Fibroblast of lung (primary cell): ENCODE data around the gene ITCH. TPM values are rescaled to one million over a fixed set of nuclear protein-coding genes. Genes with fewer than 3 reads are reported as not detected.

Experiments used
- DNase-seq, 2 donors: peaks; one replicate each; pipeline versions ENCODE4 v3.0.0 to v3.0.0-alpha.2; 2010; ENCODE audit warnings: low read depth in 2 of 2
- H2AFZ ChIP-seq: 2 replicates; pipeline ENCODE4 v1.5.1; 2012; ENCODE audit warnings: low read length, control low read depth, inconsistent platforms
- H3K27ac ChIP-seq: 2 replicates; pipeline ENCODE4 v1.5.1; 2011; ENCODE audit warnings: low read length, control low read depth; ENCODE audit not compliant: insufficient read depth
- H3K27me3 ChIP-seq: 2 replicates; pipeline ENCODE4 v1.5.1; 2011; ENCODE audit warnings: mild to moderate bottlenecking, low read length; ENCODE audit not compliant: control insufficient read depth, insufficient read depth
- H3K36me3 ChIP-seq: 2 replicates; pipeline ENCODE4 v1.5.1; 2011; ENCODE audit warnings: low read length; ENCODE audit not compliant: control insufficient read depth, insufficient read depth
- H3K4me1 ChIP-seq: 2 replicates; pipeline ENCODE4 v1.5.1; 2011; ENCODE audit warnings: low read length; ENCODE audit not compliant: control insufficient read depth, insufficient read depth; ENCODE audit errors: extremely low read depth
- H3K4me2 ChIP-seq: 2 replicates; pipeline ENCODE4 v1.5.1; 2011; ENCODE audit warnings: low read length, control low read depth; ENCODE audit not compliant: insufficient read depth; ENCODE audit errors: extremely low read depth
- H3K4me3 ChIP-seq, 4 experiments: fragments of 200-600 bp in 1 of 4; sonication (generic) in 1 of 4; replicated peaks in 1 of 4; 2 replicates each; pipeline ENCODE4 v1.5.1; 2011 to 2016; ENCODE audit warnings: low read length in 4 of 4, low read depth in 3 of 4, mild to moderate bottlenecking in 3 of 4, control low read depth in 2 of 4, inconsistent platforms in 1 of 4, mixed read lengths in 1 of 4; ENCODE audit not compliant: insufficient read depth in 1 of 4; ENCODE audit errors: control extremely low read depth in 1 of 4
- H3K79me2 ChIP-seq: 2 replicates; pipeline ENCODE4 v1.5.1; 2012; ENCODE audit warnings: mild to moderate bottlenecking, low read length, inconsistent platforms; ENCODE audit not compliant: control insufficient read depth, insufficient read depth
- H3K9ac ChIP-seq: 2 replicates; pipeline ENCODE4 v1.5.1; 2011; ENCODE audit warnings: mild to moderate bottlenecking, low read length, control low read depth; ENCODE audit not compliant: insufficient read depth
- H3K9me3 ChIP-seq: 2 replicates; pipeline ENCODE4 v1.5.1; 2012; ENCODE audit warnings: low read depth, low read length; ENCODE audit not compliant: control insufficient read depth, insufficient read depth
- H4K20me1 ChIP-seq: 2 replicates; pipeline ENCODE4 v1.5.1; 2011; ENCODE audit warnings: low read length; ENCODE audit not compliant: control insufficient read depth, insufficient read depth; ENCODE audit errors: extremely low read depth
- EZH2 ChIP-seq: IDR thresholded peaks from 2 replicates; pipeline ENCODE4 v1.5.1; 2012; ENCODE audit warnings: low read length, control low read depth, mild to moderate bottlenecking; ENCODE audit errors: missing control alignments
- polyA plus RNA-seq, 2 donors: library from polyadenylated mRNA; depleted of rRNA in 1 of 2; stranded (reverse) in 1 of 2; unstranded in 1 of 2; fragments of >200 nt; gene quantifications; 2 replicates each; pipeline ENCODE4 v1.2.1, GENCODE V29; 2011 to 2012; ENCODE audit warnings: missing spikeins in 1 of 2
- total RNA-seq: library from RNA; depleted of rRNA; stranded (reverse); fragments of >200 nt; gene quantifications from 2 replicates; pipeline ENCODE4 v1.2.1, GENCODE V29; 2014
- TF ChIP-seq, protein P1 (sequence below), 2 donors: IDR thresholded peaks in 1 of 2; conservative IDR thresholded peaks in 1 of 2; 1 replicate in 1 of 2; 2 replicates in 1 of 2; pipeline ENCODE4 v1.5.1; 2011 to 2012; ENCODE audit warnings: low read length in 2 of 2, control low read depth in 1 of 2, inconsistent platforms in 1 of 2, low read depth in 1 of 2, mild to moderate bottlenecking in 1 of 2

ITCH gene
- total and polyA plus RNA-seq, 2 donors (not counting 1 experiment from before 2014, with no cell fraction given), result 25.0 to 77.6 TPM

DNA sequence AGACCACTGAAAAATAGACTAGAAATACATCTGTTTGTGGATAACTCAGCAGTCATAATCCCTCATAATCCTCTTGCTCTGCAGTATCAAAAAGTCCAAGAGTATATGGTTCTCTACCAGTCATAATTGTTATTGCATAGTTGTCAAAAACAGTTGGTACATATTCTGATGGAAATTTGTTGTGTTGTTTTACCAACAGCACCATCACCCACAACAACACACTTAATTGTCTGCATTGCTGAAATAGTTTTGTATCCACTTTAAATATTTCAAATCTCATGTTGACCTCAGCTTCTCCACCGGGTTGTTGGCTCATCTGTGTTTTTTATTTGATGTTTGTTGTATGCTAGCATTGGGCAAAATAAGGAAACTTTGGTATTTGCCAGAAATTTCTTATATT is 39.4 kb downstream of the ITCH start:
- Histone ChIP-seq H2AFZ (no peak overlapping the region), H3K79me2 (peaks cover 50% of the 10 kb centered on the region), H3K4me1 (peaks cover 4% of the 10 kb centered on the region), H3K27ac (no peak overlapping the region), H3K27me3 (no peaks in the 10 kb centered on the region), H3K4me2 (no peak overlapping the region), H3K9ac (no peak overlapping the region), H3K36me3 (no peaks in the 10 kb centered on the region), H4K20me1 (no peaks in the 10 kb centered on the region), H3K9me3 (no peaks in the 10 kb centered on the region), H3K4me3 (no peak overlapping the region)
- peak in 1 of 2 donors; percentile 10 for DNase-seq
- TF ChIP-seq, protein P1, sequence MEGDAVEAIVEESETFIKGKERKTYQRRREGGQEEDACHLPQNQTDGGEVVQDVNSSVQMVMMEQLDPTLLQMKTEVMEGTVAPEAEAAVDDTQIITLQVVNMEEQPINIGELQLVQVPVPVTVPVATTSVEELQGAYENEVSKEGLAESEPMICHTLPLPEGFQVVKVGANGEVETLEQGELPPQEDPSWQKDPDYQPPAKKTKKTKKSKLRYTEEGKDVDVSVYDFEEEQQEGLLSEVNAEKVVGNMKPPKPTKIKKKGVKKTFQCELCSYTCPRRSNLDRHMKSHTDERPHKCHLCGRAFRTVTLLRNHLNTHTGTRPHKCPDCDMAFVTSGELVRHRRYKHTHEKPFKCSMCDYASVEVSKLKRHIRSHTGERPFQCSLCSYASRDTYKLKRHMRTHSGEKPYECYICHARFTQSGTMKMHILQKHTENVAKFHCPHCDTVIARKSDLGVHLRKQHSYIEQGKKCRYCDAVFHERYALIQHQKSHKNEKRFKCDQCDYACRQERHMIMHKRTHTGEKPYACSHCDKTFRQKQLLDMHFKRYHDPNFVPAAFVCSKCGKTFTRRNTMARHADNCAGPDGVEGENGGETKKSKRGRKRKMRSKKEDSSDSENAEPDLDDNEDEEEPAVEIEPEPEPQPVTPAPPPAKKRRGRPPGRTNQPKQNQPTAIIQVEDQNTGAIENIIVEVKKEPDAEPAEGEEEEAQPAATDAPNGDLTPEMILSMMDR (conservative IDR thresholded peaks at IDR 0.05 in 1 of 2, IDR thresholded peaks at IDR 0.05 in 1 of 2; ENCODE audit: low read depth in 1 of 2, low read length in 2 of 2), result no peak
- TF ChIP-seq EZH2, result no peak

DNA sequence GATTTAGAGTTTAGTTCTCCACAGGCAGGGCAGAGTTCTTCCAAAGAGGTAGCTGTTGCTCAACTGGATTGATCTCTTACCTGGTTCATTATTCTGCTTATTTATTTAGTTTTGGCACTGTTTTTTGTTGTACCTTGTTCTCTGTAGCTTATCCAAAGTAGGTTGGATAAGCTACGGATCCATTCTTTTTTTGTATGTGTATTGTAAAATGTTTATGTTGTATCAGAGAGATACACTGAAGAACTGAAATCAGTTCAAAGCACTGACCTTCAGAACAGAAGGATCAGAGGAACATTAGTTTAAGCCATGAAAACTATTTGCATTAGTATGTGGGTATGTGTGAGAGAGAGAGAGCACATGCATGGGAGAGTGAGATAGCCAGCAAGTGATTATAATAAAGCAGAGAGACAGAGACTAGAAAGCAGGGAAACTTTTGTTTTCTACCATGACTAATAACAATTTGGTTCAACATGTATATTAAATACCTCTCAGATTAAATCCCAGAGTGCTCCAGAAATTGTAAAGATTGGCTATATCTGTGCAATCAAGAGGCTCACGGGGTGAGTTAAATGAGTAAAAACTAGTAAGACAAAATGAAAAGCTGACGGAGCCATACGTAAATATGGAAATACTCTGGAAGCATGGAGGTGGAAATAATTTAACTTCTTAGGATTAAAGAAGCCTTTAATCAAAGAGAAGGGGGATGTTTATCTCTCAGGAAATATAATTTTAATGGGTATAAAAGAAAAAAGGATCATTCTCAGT is 40.2 kb downstream of the ITCH start:
- H3K4me3 ChIP-seq, result no peak overlapping the region
- H3K79me2 ChIP-seq, result peaks cover 48% of the 10 kb centered on the region
- H3K27me3 ChIP-seq, result no peaks in the 10 kb centered on the region
- peaks cover 4% of the 10 kb centered on the region for H3K4me1 ChIP-seq
- no peaks in the 10 kb centered on the region for H3K9me3 ChIP-seq
- H3K9ac ChIP-seq, result no peak overlapping the region
- TF ChIP-seq EZH2, result no peak
- H3K36me3 ChIP-seq, result peaks cover 1% of the 10 kb centered on the region
- no peak overlapping the region for H2AFZ ChIP-seq
- H4K20me1 ChIP-seq, result no peaks in the 10 kb centered on the region
- H3K27ac ChIP-seq, result no peak overlapping the region
- peak in 1 of 2 donors; percentile 9 for DNase-seq
- H3K4me2 ChIP-seq, result no peak overlapping the region

DNA sequence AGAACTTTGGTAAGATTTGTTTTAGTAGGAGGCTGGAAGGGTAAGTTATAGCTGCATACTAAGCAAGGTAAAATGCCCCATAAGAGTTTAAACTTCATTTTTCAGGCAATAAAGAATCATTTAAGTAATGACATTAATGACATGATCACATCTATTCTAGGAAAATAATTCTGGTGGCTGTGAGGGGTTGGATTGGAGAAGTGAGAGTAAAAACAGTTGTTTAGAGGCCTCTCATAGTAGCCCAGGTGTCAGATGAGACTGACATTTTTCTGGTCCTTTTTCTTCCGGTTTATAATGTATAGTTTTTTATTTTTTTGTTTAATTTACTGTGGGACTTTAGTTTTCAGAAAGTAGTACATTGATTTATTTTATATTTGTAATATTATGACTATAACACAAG is 40.8 kb downstream of the ITCH start:
- H2AFZ ChIP-seq, result no peak overlapping the region
- DNase-seq, result no peak
- no peaks in the 10 kb centered on the region for H4K20me1 ChIP-seq

More for the DNA sequence above, 40.8 kb downstream of the ITCH start:
- Histone ChIP-seq H3K4me3 (no peak overlapping the region), H3K4me1 (peaks cover 4% of the 10 kb centered on the region), H3K9me3 (no peaks in the 10 kb centered on the region), H3K27me3 (no peaks in the 10 kb centered on the region), H3K36me3 (peaks cover 1% of the 10 kb centered on the region), H3K9ac (no peak overlapping the region), H3K27ac (no peak overlapping the region), H3K4me2 (no peak overlapping the region), H3K79me2 (peaks cover 48% of the 10 kb centered on the region)
- TF ChIP-seq, protein P1 (conservative IDR thresholded peaks at IDR 0.05 in 1 of 2, IDR thresholded peaks at IDR 0.05 in 1 of 2; ENCODE audit: low read depth in 1 of 2, low read length in 2 of 2), result no peak
- TF ChIP-seq EZH2, result no peak
